PC-9 (cell line): ENCODE results near the gene TNRC6C. TPM values are rescaled to one million over a fixed set of nuclear protein-coding genes. Genes with fewer than 3 reads are reported as not detected.

Experiments used
- BruUV-seq: library from RNA; stranded (reverse); fragments of 400-500 nt; replicated peaks from 2 replicates; lab custom pipeline; 2021; lab: Mats Ljungman, UMichigan
- CTCF ChIA-PET: fragments of 300-600 bp; sonication (Branson Sonifier 250); formaldehyde crosslinking; loops from one replicate; lab custom pipeline; 2022; ENCODE audit warnings: antibody characterized with exemption; lab: Charles Lee
- POLR2A ChIA-PET: fragments of 300-600 bp; sonication (Branson Sonifier 250); formaldehyde crosslinking; loops from one replicate; lab custom pipeline; 2022; ENCODE audit warnings: antibody characterized with exemption; ENCODE audit not compliant: unreplicated experiment; lab: Charles Lee
- DNase-seq, 2 experiments: peaks; one replicate each; pipeline versions ENCODE4 v3.0.0 to v3.0.0-alpha.2; 2015 to 2022; ENCODE audit warnings: mixed read lengths in 1 of 2
- H2AFZ ChIP-seq: fragments of 200-600 bp; sonication (generic); 2 replicates; pipeline ENCODE4 v1.8.1; 2017; ENCODE audit warnings: antibody characterized with exemption
- H3F3A ChIP-seq: fragments of 200-600 bp; sonication (generic); 2 replicates; pipeline ENCODE4 v1.8.1; 2017; ENCODE audit warnings: antibody characterized with exemption, mild to moderate bottlenecking, low read depth; ENCODE audit not compliant: insufficient read depth
- H3K27ac ChIP-seq: fragments of 200-600 bp; sonication (generic); 2 replicates; pipeline ENCODE4 v1.6.1; 2016; ENCODE audit warnings: mixed run types
- H3K27me3 ChIP-seq: fragments of 200-600 bp; sonication (generic); 2 replicates; pipeline ENCODE4 v1.6.1; 2016; ENCODE audit warnings: low read depth, mixed run types; ENCODE audit not compliant: insufficient read depth
- H3K36me3 ChIP-seq: fragments of 200-600 bp; sonication (generic); 2 replicates; pipeline ENCODE4 v1.6.1; 2016; ENCODE audit warnings: low read depth, mixed run types
- H3K4me1 ChIP-seq: fragments of 200-600 bp; sonication (generic); replicated peaks from 2 replicates; pipeline ENCODE4 v1.6.1; 2016; ENCODE audit warnings: mixed run types; ENCODE audit not compliant: insufficient read depth
- H3K4me2 ChIP-seq: fragments of 200-600 bp; sonication (generic); 2 replicates; pipeline ENCODE4 v1.6.1; 2017; ENCODE audit warnings: mixed run types
- H3K4me3 ChIP-seq: fragments of 200-600 bp; sonication (generic); 2 replicates; pipeline ENCODE4 v1.6.1; 2016; ENCODE audit warnings: mixed run types
- H3K79me2 ChIP-seq: fragments of 200-600 bp; sonication (generic); 2 replicates; pipeline ENCODE4 v1.6.1; 2017; ENCODE audit warnings: low read depth, mixed run types
- H3K9me2 ChIP-seq: fragments of 200-600 bp; sonication (generic); 2 replicates; pipeline ENCODE4 v1.8.1; 2017; ENCODE audit warnings: mild to moderate bottlenecking; ENCODE audit not compliant: insufficient read depth
- H3K9me3 ChIP-seq: fragments of 200-600 bp; sonication (generic); 2 replicates; pipeline ENCODE4 v1.8.1; 2016; ENCODE audit warnings: low read depth; ENCODE audit not compliant: insufficient read depth
- H4K20me1 ChIP-seq: fragments of 200-600 bp; sonication (generic); 2 replicates; pipeline ENCODE4 v1.8.1; 2017; ENCODE audit not compliant: insufficient read depth
- CTCF ChIP-seq: fragments of 200-600 bp; sonication (generic); conservative IDR thresholded peaks from 2 replicates; pipeline ENCODE4 v1.6.1; 2017; ENCODE audit warnings: mixed run types, antibody characterized with exemption, mild to moderate bottlenecking, moderate library complexity
- EZH2 ChIP-seq: fragments of 200-600 bp; sonication (generic); IDR thresholded peaks from 2 replicates; pipeline ENCODE4 v1.8.0; 2017; ENCODE audit warnings: antibody characterized with exemption, low read depth
- intact Hi-C: fragments of 100-400 bp; cut with micrococcal nuclease; formaldehyde crosslinking; loops from one replicate; pipeline ENCODE4 v1.10.0; 2022; ENCODE audit not compliant: unreplicated experiment
- total RNA-seq: library from RNA; stranded (reverse); gene quantifications from 2 replicates; pipeline ENCODE4 v1.2.3, GENCODE V29; 2021

The TNRC6C gene
- total RNA-seq, 1 experiment from 2014 or later: 0.37 TPM

GRCh38 chr17:78037280-78037679, 78.8 kb downstream of the TNRC6C start:
- ChIA-PET CTCF (no interaction called here), POLR2A (no interaction called here)
- TF ChIP-seq EZH2: no peak
- TF ChIP-seq CTCF: no peak
- Histone ChIP-seq H3K27ac (no peak overlapping the region), H3F3A (no peaks in the 10 kb centered on the region), H3K9me3 (no peaks in the 10 kb centered on the region), H2AFZ (no peak overlapping the region), H4K20me1 (no peaks in the 10 kb centered on the region), H3K9me2 (no peaks in the 10 kb centered on the region), H3K27me3 (peaks cover 16% of the 10 kb centered on the region; the same call in 1 of the 2 replicates), H3K4me3 (no peak overlapping the region), H3K4me2 (no peak overlapping the region), H3K79me2 (no peaks in the 10 kb centered on the region), H3K36me3 (no peaks in the 10 kb centered on the region), H3K4me1 (no peaks in the 10 kb centered on the region)
- intact Hi-C loops: no loop called here
- no TSS peak for BruUV-seq
- no peak for DNase-seq

GRCh38 chr17:78038748-78039288, 80.3 kb downstream of the TNRC6C start:
- H3K9me3 ChIP-seq: no peaks in the 10 kb centered on the region
- no peaks in the 10 kb centered on the region for H3K79me2 ChIP-seq
- no peaks in the 10 kb centered on the region for H3K4me1 ChIP-seq
- ChIA-PET CTCF (no interaction called here), POLR2A (interaction anchor here (0.7 kb wide), 1 partner anchor 9 kb away, joined by 3 read pairs; no protein-coding TSS in a partner anchor)
- no peak overlapping the region for H3K27ac ChIP-seq
- TF ChIP-seq CTCF: no peak
- TF ChIP-seq EZH2: no peak
- H3K9me2 ChIP-seq: no peaks in the 10 kb centered on the region
- intact Hi-C loops: no loop called here
- H3K27me3 ChIP-seq: peaks cover 20% of the 10 kb centered on the region; the same call in 1 of the 2 replicates
- BruUV-seq: no TSS peak
- no peak overlapping the region for H2AFZ ChIP-seq
- H3K4me2 ChIP-seq: no peak overlapping the region
- no peak overlapping the region for H3K4me3 ChIP-seq
- no peak for DNase-seq
- no peaks in the 10 kb centered on the region for H3F3A ChIP-seq
- no peaks in the 10 kb centered on the region for H3K36me3 ChIP-seq
- no peaks in the 10 kb centered on the region for H4K20me1 ChIP-seq

- H3K4me1 ChIP-seq: no peaks in the 10 kb centered on the region
- DNase-seq: no peak
- no peaks in the 10 kb centered on the region for H3K36me3 ChIP-seq
- H3K27me3 ChIP-seq: peaks cover 20% of the 10 kb centered on the region; the same call in 1 of the 2 replicates
- TF ChIP-seq CTCF (no peak), EZH2 (no peak)
- no peak overlapping the region for H2AFZ ChIP-seq
- POLR2A ChIA-PET: no interaction called here
- H3F3A ChIP-seq: no peaks in the 10 kb centered on the region
- no peaks in the 10 kb centered on the region for H4K20me1 ChIP-seq
- H3K79me2 ChIP-seq: no peaks in the 10 kb centered on the region
- H3K4me2 ChIP-seq: no peak overlapping the region
- intact Hi-C loops: no loop called here
- no TSS peak for BruUV-seq
- H3K27ac ChIP-seq: no peak overlapping the region
- CTCF ChIA-PET: no interaction called here
- no peaks in the 10 kb centered on the region for H3K9me3 ChIP-seq
- H3K9me2 ChIP-seq: no peaks in the 10 kb centered on the region
- no peak overlapping the region for H3K4me3 ChIP-seq
Measured at GRCh38 chr17:78039581-78039980, 81.1 kb downstream of the TNRC6C start.
